Tibial artery (tissue), 4 donors: ENCODE data around the gene KHDRBS2.
A peak's percentile ranks its signal among the peaks of the same experiment; 100 is the strongest.

Experiments
- DNase-seq, 2 donors: peaks; one replicate each; pipeline ENCODE4 v3.0.0-alpha.2; 2019
- H3K27ac ChIP-seq, 2 donors: fragments of 200-600 bp; sonication (generic) in 1 of 2; 1 replicate in 1 of 2; 2 replicates in 1 of 2; pipeline ENCODE4 v1.5.1; 2018 to 2019; ENCODE audit warnings: mild to moderate bottlenecking in 1 of 2
- H3K27me3 ChIP-seq, 2 donors: fragments of 200-600 bp; sonication (generic) in 1 of 2; one replicate each; pipeline versions ENCODE4 v1.5.1 to v1.6.0; 2016 to 2019
- H3K36me3 ChIP-seq, 3 donors: fragments of 200-600 bp; sonication (generic) in 2 of 3; one replicate each; pipeline ENCODE4 v1.5.1; 2016 to 2019; ENCODE audit warnings: mild to moderate bottlenecking in 2 of 3
- H3K4me1 ChIP-seq, 4 donors: fragments of 200-600 bp; sonication (generic) in 2 of 4; 1 replicate in 3 of 4; 2 replicates in 1 of 4; pipeline ENCODE4 v1.5.1; 2016 to 2019
- H3K4me3 ChIP-seq, 2 donors: fragments of 200-600 bp; sonication (generic) in 1 of 2; 1 replicate in 1 of 2; 2 replicates in 1 of 2; pipeline ENCODE4 v1.5.1; 2018 to 2019; ENCODE audit warnings: mild to moderate bottlenecking in 2 of 2
- H3K9me3 ChIP-seq, 3 donors: fragments of 200-600 bp; sonication (generic) in 1 of 3; one replicate each; pipeline ENCODE4 v1.5.1; 2016 to 2019
- CTCF ChIP-seq, 2 experiments: fragments of 200-600 bp in 1 of 2; fragments of 450-650 bp in 1 of 2; IDR thresholded peaks; one replicate each; pipeline ENCODE4 v1.5.1; 2017 to 2019; ENCODE audit warnings: antibody characterized with exemption in 2 of 2, mild to moderate bottlenecking in 1 of 2, moderate library complexity in 1 of 2
- intact Hi-C: fragments of 100-400 bp; cut with DNase I; formaldehyde crosslinking; loops from one replicate; pipeline ENCODE4 v1.15.0; 2023; ENCODE audit warnings: low total_unique reads

Gene KHDRBS2

GRCh38 chr6:62150048-62150663 lies 135.9 kb downstream of the KHDRBS2 start:
- peaks cover 0 to 18% (median 0%) of the 10 kb centered on the region in 4 donors for H3K4me1 ChIP-seq
- no peaks in the 10 kb centered on the region for H3K9me3 ChIP-seq
- H3K4me3 ChIP-seq: no peak overlapping the region
- H3K27ac ChIP-seq: no peak overlapping the region
- no peak for DNase-seq
- H3K27me3 ChIP-seq: no peaks in the 10 kb centered on the region
- peak; percentile 18 to 34 for TF ChIP-seq CTCF (IDR thresholded peaks at IDR 0.05)
- H3K36me3 ChIP-seq: no peaks in the 10 kb centered on the region
- intact Hi-C loops: no loop called here

GRCh38 chr6:62146954-62147853 lies 138.8 kb downstream of the KHDRBS2 start:
- no peaks in the 10 kb centered on the region for H3K27me3 ChIP-seq
- H3K27ac ChIP-seq: no peak overlapping the region
- DNase-seq: no peak
- no peaks in the 10 kb centered on the region for H3K36me3 ChIP-seq
- no peak overlapping the region for H3K4me3 ChIP-seq
- intact Hi-C loops: no loop called here
- H3K9me3 ChIP-seq: no peaks in the 10 kb centered on the region
- H3K4me1 ChIP-seq: peaks cover 0 to 18% (median 0%) of the 10 kb centered on the region in 4 donors
- no peak for TF ChIP-seq CTCF (IDR thresholded peaks at IDR 0.05)

- DNase-seq: no peak
- Histone ChIP-seq H3K4me3 (no peak overlapping the region), H3K27me3 (no peaks in the 10 kb centered on the region), H3K9me3 (no peaks in the 10 kb centered on the region), H3K27ac (no peak overlapping the region), H3K36me3 (no peaks in the 10 kb centered on the region), H3K4me1 (no peaks in the 10 kb centered on the region)
- TF ChIP-seq CTCF (IDR thresholded peaks at IDR 0.05): no peak
- intact Hi-C loops: no loop called here
Measured at GRCh38 chr6:62129127-62129526, 156.9 kb downstream of the KHDRBS2 start.

GRCh38 chr6:62119401-62119800 lies 166.6 kb downstream of the KHDRBS2 start:
- no peak for DNase-seq
- peaks cover 0 to 4% (median 0%) of the 10 kb centered on the region in 3 donors for H3K9me3 ChIP-seq
- H3K4me1 ChIP-seq: no peaks in the 10 kb centered on the region
- no peaks in the 10 kb centered on the region for H3K36me3 ChIP-seq
- H3K27ac ChIP-seq: no peak overlapping the region
- intact Hi-C loops: no loop called here
- TF ChIP-seq CTCF (IDR thresholded peaks at IDR 0.05): no peak
- no peak overlapping the region for H3K4me3 ChIP-seq
- H3K27me3 ChIP-seq: no peaks in the 10 kb centered on the region

GRCh38 chr6:62103186-62103859 lies 182.7 kb downstream of the KHDRBS2 start:
- H3K9me3 ChIP-seq: peaks cover 0 to 9% (median 0%) of the 10 kb centered on the region in 3 donors
- DNase-seq: no peak
- H3K27me3 ChIP-seq: no peaks in the 10 kb centered on the region
- H3K27ac ChIP-seq: no peak overlapping the region
- no peaks in the 10 kb centered on the region for H3K4me1 ChIP-seq
- H3K36me3 ChIP-seq: no peaks in the 10 kb centered on the region
- no peak overlapping the region for H3K4me3 ChIP-seq
- TF ChIP-seq CTCF (IDR thresholded peaks at IDR 0.05): no peak
- intact Hi-C loops: no loop called here
